Measurements from ENCODE around the gene SGF29.

DNA sequence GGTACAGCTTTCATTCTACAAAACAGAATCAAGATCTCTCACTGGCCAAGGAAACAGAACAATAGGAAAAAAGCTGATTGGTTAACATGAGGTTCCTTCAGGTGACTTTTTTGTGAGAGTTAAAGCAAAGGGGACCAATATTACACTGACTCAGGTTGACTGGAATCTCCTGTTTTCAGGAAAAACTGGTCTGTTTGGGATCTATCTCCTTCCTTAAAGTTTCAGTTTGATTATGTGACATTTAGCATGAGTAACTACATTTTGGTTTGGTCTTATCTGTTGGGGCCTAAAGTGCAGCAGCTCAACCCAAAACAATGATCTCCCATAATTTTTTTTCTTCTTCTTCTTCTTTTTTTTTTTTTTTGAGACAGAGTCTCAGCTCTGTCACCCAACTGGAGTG is 24.6 kb upstream of the SGF29 start:
- TF ChIP-seq, protein P1, sequence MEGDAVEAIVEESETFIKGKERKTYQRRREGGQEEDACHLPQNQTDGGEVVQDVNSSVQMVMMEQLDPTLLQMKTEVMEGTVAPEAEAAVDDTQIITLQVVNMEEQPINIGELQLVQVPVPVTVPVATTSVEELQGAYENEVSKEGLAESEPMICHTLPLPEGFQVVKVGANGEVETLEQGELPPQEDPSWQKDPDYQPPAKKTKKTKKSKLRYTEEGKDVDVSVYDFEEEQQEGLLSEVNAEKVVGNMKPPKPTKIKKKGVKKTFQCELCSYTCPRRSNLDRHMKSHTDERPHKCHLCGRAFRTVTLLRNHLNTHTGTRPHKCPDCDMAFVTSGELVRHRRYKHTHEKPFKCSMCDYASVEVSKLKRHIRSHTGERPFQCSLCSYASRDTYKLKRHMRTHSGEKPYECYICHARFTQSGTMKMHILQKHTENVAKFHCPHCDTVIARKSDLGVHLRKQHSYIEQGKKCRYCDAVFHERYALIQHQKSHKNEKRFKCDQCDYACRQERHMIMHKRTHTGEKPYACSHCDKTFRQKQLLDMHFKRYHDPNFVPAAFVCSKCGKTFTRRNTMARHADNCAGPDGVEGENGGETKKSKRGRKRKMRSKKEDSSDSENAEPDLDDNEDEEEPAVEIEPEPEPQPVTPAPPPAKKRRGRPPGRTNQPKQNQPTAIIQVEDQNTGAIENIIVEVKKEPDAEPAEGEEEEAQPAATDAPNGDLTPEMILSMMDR (IDR thresholded peaks at IDR 0.05 in 2 of 3, conservative IDR thresholded peaks at IDR 0.05 in 1 of 3; ENCODE audit: insufficient read depth in 2 of 3, low read depth in 1 of 3, low read length in 3 of 3) = no peak
- TF ChIP-seq FOXJ2 (tag; IDR thresholded peaks at IDR 0.05) (no peak), POLR2A (conservative IDR thresholded peaks at IDR 0.05) (no peak)
